Activated CD8-positive, alpha-beta memory T cell treated with anti-CD3 and anti-CD28 coated beads, Interleukin-2, amount 50 U/mL, for 24 hours (primary cell): ENCODE data around the gene C22orf23.
"Not testable (repeated sequence)": the region's sequence is repeated elsewhere in the genome, so short reads cannot be mapped to it uniquely, and the experiment has no call there.

ENCODE experiments used
- DNase-seq: peaks from one replicate; pipeline ENCODE4 v3.0.0-alpha.2; 2020; ENCODE audit errors: extremely low read depth

The C22orf23 gene

GRCh38 chr22:37954686-37955085 is 1.3 kb upstream of the C22orf23 start:
- no peak for DNase-seq

DNA sequence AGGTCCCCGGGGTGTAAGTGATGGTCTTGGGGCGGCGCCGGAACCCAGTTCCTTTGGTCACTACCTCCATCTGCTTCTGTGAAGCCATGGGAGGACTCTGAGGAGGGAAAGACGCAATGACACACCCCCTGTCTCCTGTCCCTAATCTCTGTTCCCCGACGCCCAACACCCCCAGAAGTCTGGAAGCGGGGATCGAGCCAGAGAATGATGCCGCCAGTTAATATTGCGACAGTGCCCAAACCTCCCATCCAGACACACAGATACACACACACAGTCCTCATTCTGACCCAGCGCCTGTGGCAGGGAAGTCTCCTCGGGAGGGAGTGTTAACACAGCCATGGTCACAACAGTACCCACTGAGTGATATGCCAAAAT is 352 bp downstream of the C22orf23 start:
- DNase-seq, result no peak

DNA sequence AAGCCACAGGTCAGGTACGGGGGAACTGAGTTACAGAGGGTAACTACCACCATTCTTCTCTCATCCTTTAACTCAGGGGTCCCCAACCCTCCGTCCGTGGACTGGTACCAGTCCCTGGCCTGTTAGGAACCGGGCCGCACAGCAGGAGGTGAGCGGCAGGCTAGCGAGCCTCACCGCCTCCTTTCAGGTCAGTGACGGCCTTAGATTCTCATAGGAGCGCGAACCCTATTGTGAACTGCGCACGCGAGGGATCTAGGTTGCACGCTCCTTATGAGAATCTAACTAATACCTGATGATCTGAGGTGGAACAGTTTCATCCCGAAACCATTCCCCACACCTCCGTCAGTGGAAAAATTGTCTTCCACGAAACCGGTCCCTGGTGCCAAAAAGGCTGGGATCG is 772 bp downstream of the C22orf23 start:
- DNase-seq, result not testable (repeated sequence)

GRCh38 chr22:37951305-37951704 is 2.1 kb downstream of the C22orf23 start:
- no peak for DNase-seq

DNA sequence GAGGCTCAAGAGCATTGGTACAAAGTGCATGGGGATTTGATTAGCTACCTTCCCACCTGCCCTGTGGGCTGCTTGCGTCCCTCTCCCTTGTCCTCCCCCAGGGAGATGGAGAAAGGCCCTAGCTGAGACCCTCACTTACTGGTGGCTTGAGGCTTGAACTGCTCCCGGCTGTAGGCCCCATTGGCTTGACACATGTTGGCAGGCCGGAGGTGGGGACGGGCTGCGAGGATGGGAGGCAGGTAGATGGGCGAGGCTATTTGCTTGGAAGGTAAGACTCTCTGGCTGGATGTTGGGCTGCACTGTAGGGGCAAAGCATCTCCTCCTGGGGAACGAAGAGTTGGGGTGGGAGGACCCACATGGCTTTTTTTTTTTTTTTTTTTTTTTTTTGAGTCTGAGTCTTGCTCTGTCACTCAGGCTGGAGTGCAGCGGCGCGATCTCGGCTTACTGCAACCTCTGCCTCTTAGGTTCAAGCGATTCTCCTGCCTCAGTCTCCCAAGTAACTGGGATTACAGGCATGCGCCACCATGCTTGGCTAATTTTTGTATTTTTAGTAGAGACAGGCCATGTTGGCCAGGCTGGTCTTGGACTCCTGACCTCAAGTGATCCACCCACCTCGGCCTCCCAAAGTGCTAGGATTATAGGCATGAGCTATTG is 6.1 kb downstream of the C22orf23 start:
- not testable (repeated sequence) for DNase-seq

DNA sequence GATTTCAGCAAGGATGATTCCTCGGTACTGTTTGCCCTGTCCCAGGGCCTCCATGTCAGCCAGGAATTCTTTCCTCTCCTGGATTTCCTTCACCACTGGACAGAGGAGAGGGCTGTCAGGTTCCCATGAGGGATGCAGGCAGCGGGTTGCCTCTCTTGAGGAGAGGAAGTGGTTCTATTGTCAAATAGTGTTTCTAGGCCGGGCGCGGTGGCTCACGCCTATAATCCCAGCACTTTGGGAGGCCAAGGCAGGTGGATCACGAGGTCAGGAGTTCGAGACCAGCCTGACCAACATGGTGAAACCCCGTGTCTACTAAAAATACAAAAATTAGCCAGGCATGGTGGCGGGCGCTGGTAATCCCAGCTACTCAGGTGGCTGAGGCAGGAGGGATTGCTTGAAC is 9.0 kb downstream of the C22orf23 start:
- DNase-seq, result not testable (repeated sequence)

DNA sequence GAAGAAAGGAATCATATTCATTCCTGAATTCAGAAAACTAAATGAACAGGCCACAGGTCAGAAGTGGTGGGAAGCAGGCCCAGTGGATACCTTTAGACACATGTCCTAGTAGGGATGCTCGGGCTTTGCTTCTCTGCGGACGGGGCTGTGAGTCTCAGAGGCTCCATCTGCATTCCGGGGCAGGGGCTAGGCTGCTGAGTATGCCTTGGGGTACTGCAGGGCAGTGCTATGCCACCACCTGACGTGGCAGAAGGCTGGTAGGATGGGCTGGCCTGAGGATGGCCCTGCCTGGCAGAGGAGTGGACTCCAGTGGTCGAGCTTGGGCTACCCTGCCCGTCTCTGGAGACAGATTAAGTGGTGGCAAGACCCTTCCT is 9.6 kb downstream of the C22orf23 start:
- no peak for DNase-seq

GRCh38 chr22:37943136-37943824 is 10.1 kb downstream of the C22orf23 start:
- DNase-seq, result no peak

DNA sequence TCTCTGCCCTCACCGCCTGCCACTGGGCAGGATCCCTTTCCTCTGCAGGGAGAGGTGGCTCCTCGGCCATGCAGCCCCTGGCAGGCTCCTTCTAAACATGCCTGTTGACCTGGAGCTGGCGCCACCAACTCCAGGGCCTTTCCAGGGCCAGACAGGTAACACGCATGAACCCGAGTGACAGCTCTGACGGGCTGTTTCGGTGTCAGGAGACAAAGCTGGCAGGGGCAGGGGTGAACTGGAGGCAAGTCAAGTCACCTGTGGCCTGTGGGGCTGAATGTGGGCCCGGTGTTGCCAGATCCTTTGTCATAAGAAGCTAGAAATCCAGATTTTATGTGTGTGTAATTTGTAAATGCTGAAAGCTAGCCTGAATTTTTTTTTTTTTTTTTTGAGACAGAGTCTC is 11.3 kb downstream of the C22orf23 start:
- no peak for DNase-seq

DNA sequence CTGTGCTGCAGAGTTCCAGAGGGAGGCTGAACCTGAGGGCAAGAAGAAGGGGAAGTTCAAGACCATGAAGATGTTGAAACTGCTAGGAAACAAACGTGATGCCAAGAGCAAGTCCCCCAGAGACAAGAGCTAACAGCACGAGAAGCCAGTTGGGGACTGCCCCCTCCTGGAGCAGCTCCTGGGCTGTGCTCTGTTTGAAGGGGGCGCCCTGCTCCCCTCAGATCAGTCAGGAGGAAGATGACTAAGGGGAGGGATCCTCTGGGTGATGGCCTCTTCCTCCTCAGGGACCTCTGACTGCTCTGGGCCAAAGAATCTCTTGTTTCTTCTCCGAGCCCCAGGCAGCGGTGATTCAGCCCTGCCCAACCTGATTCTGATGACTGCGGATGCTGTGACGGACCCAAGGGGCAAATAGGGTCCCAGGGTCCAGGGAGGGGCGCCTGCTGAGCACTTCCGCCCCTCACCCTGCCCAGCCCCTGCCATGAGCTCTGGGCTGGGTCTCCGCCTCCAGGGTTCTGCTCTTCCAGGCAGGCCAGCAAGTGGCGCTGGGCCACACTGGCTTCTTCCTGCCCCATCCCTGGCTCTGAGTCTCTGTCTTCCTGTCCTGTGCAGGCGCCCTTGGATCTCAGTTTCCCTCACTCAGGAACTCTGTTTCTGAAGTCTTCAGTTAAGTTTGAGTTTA is 12.6 kb downstream of the C22orf23 start:
- DNase-seq, result no peak

- DNase-seq, result peak; percentile 60
These were observed 19.6 kb downstream of the C22orf23 start for GRCh38 chr22:37933711-37934376.

DNA sequence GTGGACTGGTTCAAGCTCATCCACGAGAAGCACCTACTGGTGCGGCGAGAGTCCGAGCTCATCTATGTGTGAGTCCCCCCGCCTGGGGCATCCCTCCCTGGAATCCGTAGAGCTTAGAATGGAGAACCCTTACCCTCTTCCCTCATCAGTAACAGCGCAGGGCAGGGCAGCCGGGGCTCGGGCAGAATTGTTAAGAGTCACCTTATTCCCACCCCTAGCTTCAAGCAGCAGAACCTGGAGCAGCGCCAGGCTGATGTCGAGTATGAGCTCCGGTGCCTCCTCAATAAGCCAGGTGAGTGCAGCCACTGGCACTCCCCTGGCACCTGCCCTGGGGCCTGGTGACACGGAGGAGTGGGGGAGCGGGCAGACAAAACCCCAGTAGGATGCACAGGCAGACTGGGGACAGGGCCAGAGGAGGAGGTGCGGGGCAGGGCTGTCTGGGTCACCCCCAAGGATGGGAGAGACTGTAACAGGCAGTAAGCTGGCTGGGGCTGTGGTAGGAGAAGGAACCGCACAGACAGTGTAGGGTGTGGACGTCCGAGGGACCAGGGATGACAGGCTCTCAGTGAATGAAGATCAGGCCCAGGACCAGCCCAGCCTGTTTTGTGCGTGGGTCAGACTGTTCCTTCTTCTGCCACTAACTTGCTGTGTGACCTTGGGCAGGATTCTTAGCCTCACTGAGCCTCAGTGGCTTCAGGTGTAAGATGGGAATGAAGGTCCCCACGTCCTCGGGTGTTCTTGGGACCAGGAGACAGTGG is 20.4 kb downstream of the C22orf23 start:
- no peak for DNase-seq

DNA sequence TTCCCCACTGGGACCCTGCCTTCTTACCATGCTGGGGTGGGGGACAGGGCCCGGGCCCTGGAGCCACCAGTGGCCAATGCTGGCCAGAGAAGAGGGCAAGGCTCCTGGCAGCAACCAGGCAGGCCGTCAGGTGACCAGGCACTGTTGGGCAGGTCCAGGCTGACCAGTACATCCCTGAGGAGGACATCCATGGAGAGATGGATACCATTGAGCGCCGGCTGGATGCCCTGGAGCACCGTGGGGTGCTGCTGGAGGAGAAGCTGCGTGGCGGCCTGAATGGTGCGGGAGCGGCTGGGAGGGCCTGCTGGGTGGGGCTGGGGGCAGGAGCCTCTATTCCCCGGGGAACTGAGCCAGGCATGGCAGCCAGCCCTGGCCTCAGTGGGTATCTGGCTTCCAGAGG is 21.0 kb downstream of the C22orf23 start:
- no peak for DNase-seq

GRCh38 chr22:37931893-37932389 is 21.5 kb downstream of the C22orf23 start:
- DNase-seq, result no peak

GRCh38 chr22:37930952-37931440 is 22.4 kb downstream of the C22orf23 start:
- no peak for DNase-seq

DNA sequence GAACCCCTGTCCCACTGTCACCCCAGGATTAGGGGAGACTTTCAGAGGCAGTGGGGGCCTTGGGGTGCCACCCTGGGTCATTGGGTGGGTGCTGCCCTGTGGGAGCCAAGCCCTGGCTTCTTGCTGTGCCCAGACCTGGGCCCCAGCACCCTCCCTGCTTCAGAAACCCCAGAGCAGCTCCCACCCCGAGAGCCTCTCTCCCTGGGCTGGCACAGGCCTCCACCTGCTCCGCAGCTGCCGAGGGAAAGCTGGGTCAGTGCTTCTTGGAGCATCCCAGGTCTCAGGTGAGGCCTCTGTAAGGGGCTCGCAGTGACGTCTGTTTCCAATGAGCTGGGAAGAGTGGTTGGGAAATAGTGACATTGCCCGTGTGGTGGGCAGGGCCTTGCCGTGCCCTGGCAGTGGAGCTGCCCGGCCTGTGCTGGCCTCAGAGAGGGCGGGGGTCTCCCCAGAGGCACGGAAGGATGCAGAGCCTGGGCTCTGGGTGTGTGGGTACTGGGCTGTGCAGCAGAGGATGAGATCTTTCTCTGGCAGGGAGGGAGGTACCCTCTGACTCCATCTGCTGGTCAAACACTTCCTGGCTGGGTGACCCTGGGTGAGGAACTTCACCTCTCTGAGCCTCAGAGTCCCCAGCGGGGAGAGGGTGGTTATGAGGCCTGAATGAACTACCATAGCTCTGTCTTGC is 23.0 kb downstream of the C22orf23 start:
- no peak for DNase-seq

DNA sequence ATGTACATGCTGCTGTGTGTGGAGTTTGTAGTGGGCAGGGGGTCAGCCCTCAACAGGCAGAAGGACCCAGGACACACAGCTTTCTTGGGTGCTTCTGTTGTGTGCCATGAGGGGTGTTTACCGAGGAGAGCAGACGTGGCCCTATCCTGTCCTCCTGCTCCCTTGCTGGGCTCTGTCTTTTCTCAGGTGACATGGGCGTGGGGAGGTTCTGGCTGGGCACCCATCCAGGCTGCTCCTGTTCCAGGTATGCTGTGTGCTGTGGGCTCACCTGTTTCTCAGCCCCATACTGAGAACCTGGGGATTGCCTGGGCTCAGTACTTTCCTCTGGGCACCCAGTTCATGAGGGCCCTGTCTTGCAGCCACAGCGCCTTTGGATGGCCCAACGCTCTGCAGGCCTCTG is 24.0 kb downstream of the C22orf23 start:
- DNase-seq, result no peak

- DNase-seq, result no peak
These were observed 25.8 kb downstream of the C22orf23 start for GRCh38 chr22:37927637-37927936.

DNA sequence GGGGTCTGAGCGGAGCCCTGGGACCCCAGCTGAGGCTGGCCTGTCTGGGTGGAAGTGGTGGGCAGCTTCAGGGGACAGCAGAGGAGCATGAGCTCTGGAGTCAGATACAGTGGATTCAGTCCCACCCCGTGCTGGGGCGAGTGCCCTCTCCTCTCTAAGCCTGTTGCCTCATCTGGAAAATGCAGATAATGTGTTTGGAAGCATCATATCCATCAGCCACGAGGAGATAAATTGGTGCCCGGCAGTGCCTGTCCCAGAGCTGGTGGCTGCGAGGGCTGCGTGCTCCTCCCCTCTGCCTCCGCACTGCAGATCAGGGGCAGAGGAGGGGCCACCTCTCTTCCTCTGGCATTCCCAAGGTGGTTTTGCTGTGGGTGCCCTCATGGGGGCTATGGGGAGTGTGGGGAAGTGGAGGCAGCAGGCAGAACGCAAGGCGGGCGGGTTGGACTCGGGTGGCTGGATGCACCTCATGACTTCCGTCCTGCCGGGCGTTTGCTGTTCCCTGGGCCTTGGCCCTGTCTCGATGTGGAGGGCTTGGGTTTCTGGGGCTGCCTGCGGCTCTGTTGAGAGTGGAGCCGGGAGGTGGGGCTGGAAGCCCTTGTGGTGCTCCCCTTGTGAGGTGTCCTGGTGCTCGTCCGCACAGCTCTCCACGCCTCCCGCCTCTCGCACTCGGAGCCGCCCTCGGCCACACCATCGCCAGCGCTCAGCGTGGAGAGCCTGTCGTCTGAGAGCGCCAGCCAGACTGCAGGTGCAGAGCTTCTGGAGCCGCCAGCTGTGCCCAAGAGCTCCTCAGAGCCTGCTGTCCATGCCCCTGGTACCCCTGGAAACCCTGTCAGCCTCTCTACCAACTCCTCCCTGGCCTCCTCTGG is 26.4 kb downstream of the C22orf23 start:
- DNase-seq, result no peak

- no peak for DNase-seq
These were observed 27.0 kb downstream of the C22orf23 start for GRCh38 chr22:37926358-37926757.
